Measurements from ENCODE around the gene IQUB.

- TF ChIP-seq CTCF (IDR thresholded peaks at IDR 0.05 in 8 of 11, conservative IDR thresholded peaks at IDR 0.05 in 3 of 11), result no peak
- TF ChIP-seq POLR2A (IDR thresholded peaks at IDR 0.05), result no peak
- TF ChIP-seq POLR2AphosphoS5 (IDR thresholded peaks at IDR 0.05), result no peak
Measured at GRCh38 chr7:123583821-123584220, 49.4 kb upstream of the IQUB start.

Measured in spleen (tissue), 7 donors.